Activated CD4-positive, alpha-beta memory T cell treated with anti-CD3 and anti-CD28 coated beads, Interleukin-2, amount 10 ng/mL, durations not matched to agents 7 days and 5 days (primary cell): ENCODE measurements around the gene OR2F1. TPM values are rescaled to one million over a fixed set of nuclear protein-coding genes. Genes with fewer than 3 reads are reported as not detected.
"Not testable (repeated sequence)": the region's sequence is repeated elsewhere in the genome, so short reads cannot be mapped to it uniquely, and the experiment has no call there.

Experiments
- CTCF ChIA-PET: fragments of 350-600 bp; sonication (Branson Sonifier 250); formaldehyde crosslinking; loops from one replicate; lab custom pipeline; 2021; ENCODE audit warnings: antibody characterized with exemption, inconsistent platforms; lab: Charles Lee
- POLR2A ChIA-PET: fragments of 350-600 bp; sonication (Branson Sonifier 250); formaldehyde crosslinking; loops from one replicate; lab custom pipeline; 2021; ENCODE audit warnings: antibody characterized with exemption; lab: Charles Lee
- DNase-seq: peaks from one replicate; pipeline ENCODE4 v3.0.0-alpha.2; 2020
- H3K27ac Mint-ChIP-seq: one replicate; pipeline ENCODE4 v1.8.0; 2021; ENCODE audit warnings: mild to moderate bottlenecking, mixed read lengths
- H3K27me3 Mint-ChIP-seq: one replicate; pipeline ENCODE4 v1.8.0; 2021; ENCODE audit warnings: mixed read lengths
- H3K36me3 Mint-ChIP-seq: one replicate; pipeline ENCODE4 v1.8.0; 2021; ENCODE audit warnings: low read depth, mixed read lengths
- H3K4me1 Mint-ChIP-seq: one replicate; pipeline ENCODE4 v1.8.0; 2021; ENCODE audit warnings: mixed read lengths
- H3K4me3 Mint-ChIP-seq: one replicate; pipeline ENCODE4 v1.8.0; 2021; ENCODE audit warnings: mild to moderate bottlenecking, mixed read lengths
- H3K9me3 Mint-ChIP-seq: one replicate; pipeline ENCODE4 v1.8.0; 2021; ENCODE audit warnings: mixed read lengths
- total RNA-seq, 2 experiments: library from RNA; stranded (reverse); gene quantifications; one replicate each; pipeline ENCODE4 v1.2.3, GENCODE V29; 2021

The OR2F1 gene
- total RNA-seq, 2 experiments from 2014 or later, result not detected

DNA sequence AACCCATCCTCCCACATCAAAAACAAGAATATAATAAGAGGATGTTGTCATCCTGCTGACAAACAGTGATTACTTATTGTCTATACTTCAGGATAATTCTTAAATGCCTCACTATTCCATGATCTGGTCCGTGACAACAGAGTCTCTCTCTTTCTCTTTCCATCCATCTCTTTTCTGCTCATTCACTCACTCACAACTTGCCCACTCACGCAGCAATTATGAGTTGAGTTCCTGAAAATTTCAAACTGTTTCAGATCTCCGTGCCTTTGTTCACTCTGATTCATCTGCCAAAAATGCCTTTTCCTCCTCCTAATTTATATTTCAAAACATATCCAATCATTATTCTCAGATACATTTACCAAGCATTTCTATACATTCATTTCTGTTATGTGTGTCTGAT, 46.9 kb downstream of the OR2F1 start:
- ChIA-PET CTCF (interaction anchor here (1.3 kb wide), 1 partner anchor 126 kb away, joined by 3 read pairs; no protein-coding TSS in a partner anchor), POLR2A (no interaction called here)
- no peaks in the 10 kb centered on the region for H3K4me1 Mint-ChIP-seq
- no peaks in the 10 kb centered on the region for H3K36me3 Mint-ChIP-seq
- DNase-seq, result no peak
- H3K27ac Mint-ChIP-seq, result no peak overlapping the region
- no peaks in the 10 kb centered on the region for H3K9me3 Mint-ChIP-seq
- H3K4me3 Mint-ChIP-seq, result no peak overlapping the region
- H3K27me3 Mint-ChIP-seq, result peaks cover 16% of the 10 kb centered on the region

- POLR2A ChIA-PET, result no interaction called here
- DNase-seq, result no peak
- no peaks in the 10 kb centered on the region for H3K4me1 Mint-ChIP-seq
- no peak overlapping the region for H3K4me3 Mint-ChIP-seq
- peaks cover 4% of the 10 kb centered on the region for H3K9me3 Mint-ChIP-seq
- peaks cover 11% of the 10 kb centered on the region for H3K27me3 Mint-ChIP-seq
- no peaks in the 10 kb centered on the region for H3K36me3 Mint-ChIP-seq
- no peak overlapping the region for H3K27ac Mint-ChIP-seq
- CTCF ChIA-PET, result no interaction called here
Observed at GRCh38 chr7:144004703-144005102, 50.1 kb downstream of the OR2F1 start.

GRCh38 chr7:144006029-144006691, 51.5 kb downstream of the OR2F1 start:
- Mint-ChIP-seq H3K4me1 (no peaks in the 10 kb centered on the region), H3K9me3 (peaks cover 7% of the 10 kb centered on the region), H3K4me3 (no peak overlapping the region), H3K27ac (no peak overlapping the region), H3K36me3 (no peaks in the 10 kb centered on the region), H3K27me3 (peaks cover 10% of the 10 kb centered on the region)
- POLR2A ChIA-PET, result no interaction called here
- CTCF ChIA-PET, result no interaction called here
- no peak for DNase-seq

DNA sequence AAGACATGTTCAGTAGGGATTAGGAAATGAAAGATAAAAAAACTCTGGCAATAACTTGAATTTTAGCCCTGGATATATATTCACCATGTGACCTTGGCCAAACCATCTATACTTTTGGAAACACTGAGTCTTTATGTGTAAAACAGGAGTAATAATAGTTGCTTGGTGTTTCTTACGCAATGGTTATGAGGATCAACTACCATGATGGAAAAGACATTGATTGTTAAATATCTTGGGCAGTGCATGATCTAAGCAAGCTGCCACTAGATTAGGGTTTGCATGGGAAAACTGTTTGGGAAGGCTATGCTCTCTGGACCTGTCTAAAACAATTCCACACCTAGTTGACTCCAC, 52.0 kb downstream of the OR2F1 start:
- CTCF ChIA-PET, result no interaction called here
- POLR2A ChIA-PET, result no interaction called here

DNA sequence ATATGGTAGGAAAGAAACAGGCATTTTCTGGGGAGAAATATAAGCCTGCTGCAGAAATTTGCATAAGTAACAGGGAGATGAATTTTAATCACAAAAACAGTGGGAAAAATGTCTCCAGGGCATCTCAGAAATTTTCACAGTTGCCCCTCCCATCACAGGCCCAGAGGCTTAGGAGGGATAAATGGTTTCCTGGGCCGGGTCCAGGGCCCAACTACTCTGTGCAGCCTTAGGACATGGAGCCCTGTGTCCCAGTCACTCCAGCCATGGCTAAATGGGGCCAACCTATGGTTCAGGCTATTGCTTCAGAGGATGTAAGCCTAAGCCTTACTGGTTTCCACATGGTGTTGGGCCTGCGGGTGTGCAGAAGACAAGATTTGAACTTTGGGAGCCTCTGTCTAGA, 54.7 kb downstream of the OR2F1 start:
- H3K27ac Mint-ChIP-seq, result no peak overlapping the region
- DNase-seq, result no peak
- H3K27me3 Mint-ChIP-seq, result peaks cover 3% of the 10 kb centered on the region
- H3K4me1 Mint-ChIP-seq, result no peaks in the 10 kb centered on the region
- H3K36me3 Mint-ChIP-seq, result no peaks in the 10 kb centered on the region
- peaks cover 7% of the 10 kb centered on the region for H3K9me3 Mint-ChIP-seq
- H3K4me3 Mint-ChIP-seq, result no peak overlapping the region
- CTCF ChIA-PET, result no interaction called here
- POLR2A ChIA-PET, result no interaction called here

More for the DNA sequence above, 52.0 kb downstream of the OR2F1 start:
- Mint-ChIP-seq H3K36me3 (no peaks in the 10 kb centered on the region), H3K9me3 (peaks cover 7% of the 10 kb centered on the region), H3K27ac (no peak overlapping the region), H3K4me1 (no peaks in the 10 kb centered on the region), H3K27me3 (peaks cover 8% of the 10 kb centered on the region), H3K4me3 (no peak overlapping the region)
- no peak for DNase-seq

GRCh38 chr7:144010061-144010460, 55.4 kb downstream of the OR2F1 start:
- H3K36me3 Mint-ChIP-seq, DNase-seq, CTCF ChIA-PET, H3K4me1 Mint-ChIP-seq, H3K27me3 Mint-ChIP-seq, H3K9me3 Mint-ChIP-seq, H3K27ac Mint-ChIP-seq, POLR2A ChIA-PET, H3K4me3 Mint-ChIP-seq: not testable (repeated sequence)

GRCh38 chr7:144010821-144011220, 56.2 kb downstream of the OR2F1 start:
- H3K4me1 Mint-ChIP-seq, POLR2A ChIA-PET, CTCF ChIA-PET, H3K9me3 Mint-ChIP-seq, H3K36me3 Mint-ChIP-seq, DNase-seq, H3K27me3 Mint-ChIP-seq, H3K27ac Mint-ChIP-seq, H3K4me3 Mint-ChIP-seq: not testable (repeated sequence)

DNA sequence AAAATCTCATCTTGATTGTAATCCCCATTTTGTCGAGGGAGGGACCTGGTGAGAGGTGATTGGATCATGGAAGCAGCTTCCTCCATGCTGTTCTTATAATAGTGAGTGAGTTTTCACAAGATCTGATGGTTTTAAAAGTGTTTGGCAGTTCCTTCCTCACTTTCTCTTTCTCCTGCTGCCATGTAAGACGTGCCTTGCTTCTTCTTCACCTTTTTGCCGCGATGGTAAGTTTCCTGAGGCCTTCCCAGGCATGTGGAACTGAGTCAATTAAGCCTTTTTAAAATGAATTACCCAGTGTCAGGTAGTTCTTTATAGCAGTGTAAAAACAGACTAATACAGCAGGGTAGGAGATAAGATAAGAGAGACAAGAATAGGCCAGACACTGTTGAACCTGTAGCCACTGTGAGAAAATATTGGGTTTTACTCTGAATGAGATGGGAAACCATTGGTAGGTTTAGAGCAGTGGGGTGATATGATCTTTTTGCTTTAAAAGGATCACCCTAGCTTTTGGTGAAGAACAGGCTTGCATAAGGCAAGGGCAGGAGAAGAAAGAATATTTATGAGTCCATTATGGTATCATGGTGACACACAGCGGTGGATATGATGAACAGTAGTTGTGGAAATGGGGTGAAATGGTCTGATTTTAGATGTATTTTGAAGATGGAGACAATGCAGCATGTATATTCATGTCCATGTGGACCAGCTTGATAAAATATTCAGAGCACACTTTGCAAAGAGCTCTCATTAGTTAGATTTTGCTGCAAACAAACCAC, 57.0 kb downstream of the OR2F1 start:
- DNase-seq, result no peak
- H3K27me3 Mint-ChIP-seq, result no peaks in the 10 kb centered on the region
- POLR2A ChIA-PET, result no interaction called here
- H3K4me1 Mint-ChIP-seq, result no peaks in the 10 kb centered on the region
- H3K36me3 Mint-ChIP-seq, result no peaks in the 10 kb centered on the region
- H3K27ac Mint-ChIP-seq, result no peak overlapping the region
- H3K9me3 Mint-ChIP-seq, result peaks cover 7% of the 10 kb centered on the region
- no peak overlapping the region for H3K4me3 Mint-ChIP-seq
- CTCF ChIA-PET, result no interaction called here

Other genes starting within 250 kb of the OR2F1 start
- gene CTAGE6, start 197.1 kb upstream of the OR2F1 start, total RNA-seq, result 1 to 10 TPM; 3.0 TPM
- 10 to 100 TPM; 24.7 to 25.2 TPM for gene TCAF1, start 52.7 kb upstream of the OR2F1 start, total RNA-seq
- not detected for gene OR2F2, start 19.6 kb upstream of the OR2F1 start, total RNA-seq
- not detected for gene OR6B1, start 45.5 kb downstream of the OR2F1 start, total RNA-seq
- gene OR2A5, start 94.1 kb downstream of the OR2F1 start, total RNA-seq, result not detected
- gene OR2A25, start 115.0 kb downstream of the OR2F1 start, total RNA-seq, result not detected
- not detected for gene OR2A12, start 131.4 kb downstream of the OR2F1 start, total RNA-seq
- not detected for gene OR2A2, start 154.7 kb downstream of the OR2F1 start, total RNA-seq
- not detected for gene OR2A14, start 168.3 kb downstream of the OR2F1 start, total RNA-seq
- 1 to 10 TPM; 3.4 to 5.3 TPM for gene CTAGE4, start 228.6 kb downstream of the OR2F1 start, total RNA-seq
- 1 to 10 TPM; 6.0 to 6.2 TPM for gene ARHGEF35, start 241.0 kb downstream of the OR2F1 start, total RNA-seq